Measurements from ENCODE around the gene CHSY1. TPM values are rescaled to one million over a fixed set of nuclear protein-coding genes. Genes with fewer than 3 reads are reported as not detected.

The CHSY1 gene
- total and polyA plus RNA-seq, 10 of the 15 experiments (the other 5 are each of a cell fraction or from before 2014, with no cell fraction given): 1.4 to 31.2 (median 10.5) TPM

DNA sequence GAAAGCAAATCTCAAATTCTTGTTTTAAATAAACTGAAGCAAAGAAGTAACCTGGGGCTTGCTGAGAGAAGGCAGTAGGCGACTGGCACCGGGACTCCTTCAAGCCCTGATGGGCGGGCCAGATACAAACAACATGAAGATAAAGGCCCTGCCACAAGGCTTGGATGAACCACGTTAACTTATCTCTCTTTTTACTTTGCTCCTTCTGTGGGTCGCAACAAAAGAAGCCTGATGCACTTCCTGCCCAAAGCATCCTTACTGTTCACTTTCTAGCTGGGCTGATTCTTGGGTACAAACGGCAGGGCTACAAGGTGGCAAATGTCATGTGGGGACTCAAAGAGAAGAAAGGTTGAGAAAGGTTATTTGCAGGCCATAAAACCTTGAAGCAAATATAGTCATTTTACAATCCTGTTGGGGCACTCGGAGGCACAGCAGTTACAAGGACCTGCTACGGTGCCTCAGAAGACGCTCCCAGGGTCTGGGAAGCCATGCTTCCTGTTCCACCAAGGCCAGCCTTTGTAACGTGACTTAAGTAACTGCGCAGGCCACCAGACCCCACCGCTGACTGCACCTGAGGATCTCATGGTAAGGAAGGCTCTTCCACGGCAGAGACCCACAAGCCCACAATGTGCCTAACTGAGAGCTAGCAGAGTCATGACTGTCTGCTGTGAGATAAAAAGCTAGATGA, 71.1 kb downstream of the CHSY1 start:
- WGBS (ENCODE audit: insufficient coverage, insufficient replicate concordance, low lambda C conversion rate, missing lambda C conversion rate): 99% methylated on average over 13 of the region's 13 CpGs
- H3K79me2 ChIP-seq (ENCODE audit: control insufficient read depth, insufficient read depth, low read length): peaks cover 17% of the 10 kb centered on the region
- BruUV-seq (replicated peaks): no TSS peak
- TF ChIP-seq HDGF (IDR thresholded peaks at IDR 0.05) (no peak), YBX1 (IDR thresholded peaks at IDR 0.05) (no peak), RBBP5 (conservative IDR thresholded peaks at IDR 0.05) (no peak), BRCA1 (IDR thresholded peaks at IDR 0.05; ENCODE audit: low read depth, low read length) (no peak), USF2 (IDR thresholded peaks at IDR 0.05; ENCODE audit: borderline replicate concordance, low read depth, low read length) (no peak), KLF5 (IDR thresholded peaks at IDR 0.05; ENCODE audit: partially characterized antibody) (no peak), POLR2AphosphoS2 (IDR thresholded peaks at IDR 0.05; ENCODE audit: low read depth, low read length) (no peak), SP1 (IDR thresholded peaks at IDR 0.05; ENCODE audit: low read depth, low read length) (no peak), ZNF592 (IDR thresholded peaks at IDR 0.05) (no peak), ZNF622 (IDR thresholded peaks at IDR 0.05) (no peak)
- TF ChIP-seq, protein P1, sequence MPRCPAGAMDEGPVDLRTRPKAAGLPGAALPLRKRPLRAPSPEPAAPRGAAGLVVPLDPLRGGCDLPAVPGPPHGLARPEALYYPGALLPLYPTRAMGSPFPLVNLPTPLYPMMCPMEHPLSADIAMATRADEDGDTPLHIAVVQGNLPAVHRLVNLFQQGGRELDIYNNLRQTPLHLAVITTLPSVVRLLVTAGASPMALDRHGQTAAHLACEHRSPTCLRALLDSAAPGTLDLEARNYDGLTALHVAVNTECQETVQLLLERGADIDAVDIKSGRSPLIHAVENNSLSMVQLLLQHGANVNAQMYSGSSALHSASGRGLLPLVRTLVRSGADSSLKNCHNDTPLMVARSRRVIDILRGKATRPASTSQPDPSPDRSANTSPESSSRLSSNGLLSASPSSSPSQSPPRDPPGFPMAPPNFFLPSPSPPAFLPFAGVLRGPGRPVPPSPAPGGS (IDR thresholded peaks at IDR 0.05; ENCODE audit: borderline replicate concordance, insufficient read depth, low read depth, low read length, poor library complexity, severe bottlenecking): no peak
- TF ChIP-seq, protein P2, sequence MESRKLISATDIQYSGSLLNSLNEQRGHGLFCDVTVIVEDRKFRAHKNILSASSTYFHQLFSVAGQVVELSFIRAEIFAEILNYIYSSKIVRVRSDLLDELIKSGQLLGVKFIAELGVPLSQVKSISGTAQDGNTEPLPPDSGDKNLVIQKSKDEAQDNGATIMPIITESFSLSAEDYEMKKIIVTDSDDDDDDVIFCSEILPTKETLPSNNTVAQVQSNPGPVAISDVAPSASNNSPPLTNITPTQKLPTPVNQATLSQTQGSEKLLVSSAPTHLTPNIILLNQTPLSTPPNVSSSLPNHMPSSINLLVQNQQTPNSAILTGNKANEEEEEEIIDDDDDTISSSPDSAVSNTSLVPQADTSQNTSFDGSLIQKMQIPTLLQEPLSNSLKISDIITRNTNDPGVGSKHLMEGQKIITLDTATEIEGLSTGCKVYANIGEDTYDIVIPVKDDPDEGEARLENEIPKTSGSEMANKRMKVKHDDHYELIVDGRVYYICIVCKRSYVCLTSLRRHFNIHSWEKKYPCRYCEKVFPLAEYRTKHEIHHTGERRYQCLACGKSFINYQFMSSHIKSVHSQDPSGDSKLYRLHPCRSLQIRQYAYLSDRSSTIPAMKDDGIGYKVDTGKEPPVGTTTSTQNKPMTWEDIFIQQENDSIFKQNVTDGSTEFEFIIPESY (IDR thresholded peaks at IDR 0.05): no peak
- intact Hi-C loops (cut with micrococcal nuclease; ENCODE audit: unreplicated experiment) (no loop called here), in situ Hi-C loops (cut with MboI) (no loop called here)
- ATAC-seq (no peak), FAIRE-seq (no peak), DNase-seq (ENCODE audit: low read depth, low spot score) (no peak)
- H3K27ac ChIP-seq (ENCODE audit: control insufficient read depth, insufficient read depth): no peak overlapping the region
- ChIA-PET POLR2A (interaction anchor here (0.5 to 1.0 kb wide), 2 partner anchors 12 to 13 kb away, joined by 4 to 8 read pairs; no protein-coding TSS in a partner anchor), SMC1A (ENCODE audit: uncharacterized antibody, unreplicated experiment) (interaction anchor here (1.6 kb wide), 1 partner anchor 60 kb away, joined by 6 read pairs; no protein-coding TSS in a partner anchor), RAD21 (ENCODE audit: unreplicated experiment) (no interaction called here), CTCF (no interaction called here)
- no peak overlapping the region for H2AFZ ChIP-seq (ENCODE audit: control insufficient read depth, low read depth, low read length)
- H3K36me3 ChIP-seq (ENCODE audit: control insufficient read depth in 2 of 2, insufficient read depth in 2 of 2, low read length in 1 of 2): peaks cover 7 to 19% of the 10 kb centered on the region in 2 experiments; a peak in 3 of 4 replicates
- H3K9ac ChIP-seq (ENCODE audit: control insufficient read depth, insufficient read depth, low read length): no peak overlapping the region
- no peak overlapping the region for H3K4me3 ChIP-seq
- no peaks in the 10 kb centered on the region for H4K20me1 ChIP-seq (ENCODE audit: control insufficient read depth, insufficient read depth)
- no peak overlapping the region for H3K4me2 ChIP-seq (ENCODE audit: control insufficient read depth, insufficient read depth)
- H3K4me1 ChIP-seq (ENCODE audit: control insufficient read depth, insufficient read depth, low read length): no peaks in the 10 kb centered on the region
- H3K27me3 ChIP-seq (replicated peaks in 1 of 2; ENCODE audit: control insufficient read depth in 2 of 2, insufficient read depth in 2 of 2, low read length in 1 of 2): no peaks in the 10 kb centered on the region
- no peaks in the 10 kb centered on the region; the same call in 2 of the 3 replicates for H3K9me3 ChIP-seq (replicated peaks; ENCODE audit: control insufficient read depth, insufficient read depth, low read length)

Measured in GM12878 (cell line).